Prostate gland (tissue), 2 donors: ENCODE data around the gene SEMA5A. TPM values are rescaled to one million over a fixed set of nuclear protein-coding genes. Genes with fewer than 3 reads are reported as not detected.

Source experiments
- DNase-seq: peaks from one replicate; pipeline ENCODE4 v3.0.0-alpha.2; 2019; ENCODE audit warnings: low spot score
- H3K27ac ChIP-seq, 2 donors: fragments of 200-600 bp; sonication (generic); 2 replicates each; pipeline ENCODE4 v1.5.1; 2017 to 2019
- H3K27me3 ChIP-seq: fragments of 200-600 bp; sonication (generic); replicated peaks from 2 replicates; pipeline ENCODE4 v1.5.1; 2019; ENCODE audit not compliant: insufficient read depth
- H3K36me3 ChIP-seq, 2 donors: fragments of 200-600 bp; sonication (generic); 1 replicate in 1 of 2; 2 replicates in 1 of 2; pipeline versions ENCODE4 v1.5.1 to v1.8.1; 2017 to 2019
- H3K4me1 ChIP-seq: fragments of 200-600 bp; sonication (generic); replicated peaks from 2 replicates; pipeline ENCODE4 v1.5.1; 2019
- H3K4me3 ChIP-seq, 2 donors: fragments of 200-600 bp; sonication (generic); 2 replicates each; pipeline ENCODE4 v1.5.1; 2017 to 2019
- H3K9me3 ChIP-seq: fragments of 200-600 bp; sonication (generic); 2 replicates; pipeline ENCODE4 v1.5.1; 2017
- CTCF ChIP-seq, 4 experiments: fragments of 200-600 bp in 2 of 4; fragments of 450-650 bp in 2 of 4; sonication (generic) in 2 of 4; IDR thresholded peaks; 1 replicate in 3 of 4; 2 replicates in 1 of 4; pipeline ENCODE4 v1.5.1; 2016 to 2019; ENCODE audit warnings: antibody characterized with exemption in 4 of 4, mild to moderate bottlenecking in 2 of 4, moderate library complexity in 2 of 4
- POLR2A ChIP-seq: fragments of 450-650 bp; IDR thresholded peaks from one replicate; pipeline ENCODE4 v1.6.1; 2016; ENCODE audit warnings: antibody characterized with exemption, mild to moderate bottlenecking
- POLR2AphosphoS5 ChIP-seq: sonication (generic); formaldehyde crosslinking; IDR thresholded peaks from one replicate; pipeline ENCODE4 v1.6.1; 2017; ENCODE audit warnings: antibody characterized with exemption
- WGBS: methylation state at CpG from one replicate; pipeline ENCODE4 v1.1.5; 2018; 5-methylcytosine and 5-hydroxymethylcytosine counted together
- intact Hi-C: fragments of 100-400 bp; cut with DNase I; formaldehyde crosslinking; loops from one replicate; pipeline ENCODE4 v1.14.2; 2022
- total RNA-seq, 2 donors: library from RNA; depleted of rRNA; stranded (reverse); fragments of >200 nt; gene quantifications; one replicate each; pipeline ENCODE4 v1.1.0, GENCODE V29; 2016

SEMA5A gene
- total RNA-seq, 2 donors from 2014 or later: 4.5 to 21.7 TPM

- intact Hi-C loops: no loop called here
- 86% methylated on average over 3 of the region's 3 CpGs for WGBS
- Histone ChIP-seq H3K27me3 (no peaks in the 10 kb centered on the region), H3K36me3 (no peaks in the 10 kb centered on the region), H3K4me3 (no peak overlapping the region), H3K4me1 (no peaks in the 10 kb centered on the region), H3K9me3 (no peaks in the 10 kb centered on the region), H3K27ac (no peak overlapping the region)
- no peak for TF ChIP-seq POLR2AphosphoS5
- TF ChIP-seq CTCF (IDR thresholded peaks at IDR 0.05): no peak
- TF ChIP-seq POLR2A: no peak
- no peak for DNase-seq
These were observed 510.5 kb downstream of the SEMA5A start for GRCh38 chr5:9035346-9035745.

- 92% methylated on average over 1 of the region's 1 CpG for WGBS
- Histone ChIP-seq H3K9me3 (no peaks in the 10 kb centered on the region), H3K27me3 (no peaks in the 10 kb centered on the region), H3K4me1 (no peaks in the 10 kb centered on the region), H3K36me3 (no peaks in the 10 kb centered on the region), H3K4me3 (no peak overlapping the region), H3K27ac (no peak overlapping the region)
- TF ChIP-seq POLR2A: no peak
- TF ChIP-seq POLR2AphosphoS5: no peak
- no peak for TF ChIP-seq CTCF (IDR thresholded peaks at IDR 0.05)
- intact Hi-C loops: no loop called here
- DNase-seq: no peak
These were observed 511.2 kb downstream of the SEMA5A start for GRCh38 chr5:9034649-9035048.

- intact Hi-C loops: no loop called here
- TF ChIP-seq POLR2A: no peak
- TF ChIP-seq POLR2AphosphoS5: no peak
- no peak for TF ChIP-seq CTCF (IDR thresholded peaks at IDR 0.05)
- no peaks in the 10 kb centered on the region for H3K9me3 ChIP-seq
- no peak for DNase-seq
- H3K27me3 ChIP-seq: no peaks in the 10 kb centered on the region
- no peak overlapping the region for H3K4me3 ChIP-seq
- no peaks in the 10 kb centered on the region for H3K4me1 ChIP-seq
- H3K36me3 ChIP-seq: no peaks in the 10 kb centered on the region
- H3K27ac ChIP-seq: no peak overlapping the region
- WGBS: 58% methylated on average over 1 of the region's 1 CpG
These were observed 512.4 kb downstream of the SEMA5A start for GRCh38 chr5:9033524-9033923.

- Histone ChIP-seq H3K36me3 (no peaks in the 10 kb centered on the region), H3K27ac (no peak overlapping the region), H3K9me3 (no peaks in the 10 kb centered on the region), H3K4me1 (no peaks in the 10 kb centered on the region), H3K27me3 (no peaks in the 10 kb centered on the region), H3K4me3 (no peak overlapping the region)
- TF ChIP-seq CTCF (IDR thresholded peaks at IDR 0.05) (no peak), POLR2A (no peak), POLR2AphosphoS5 (no peak)
- intact Hi-C loops: no loop called here
- DNase-seq: no peak
These were observed 519.9 kb downstream of the SEMA5A start for GRCh38 chr5:9025942-9026341.

- Histone ChIP-seq H3K27ac (no peak overlapping the region), H3K4me3 (no peak overlapping the region), H3K27me3 (no peaks in the 10 kb centered on the region), H3K4me1 (no peaks in the 10 kb centered on the region), H3K36me3 (no peaks in the 10 kb centered on the region), H3K9me3 (no peaks in the 10 kb centered on the region)
- WGBS: 97% methylated on average over 1 of the region's 1 CpG
- intact Hi-C loops: no loop called here
- DNase-seq: no peak
- TF ChIP-seq CTCF (IDR thresholded peaks at IDR 0.05) (no peak), POLR2AphosphoS5 (no peak)
These were observed 524.9 kb downstream of the SEMA5A start for GRCh38 chr5:9020996-9021395.
